GM19372 (cell line): ENCODE data around the gene FECH.
A peak's percentile ranks its signal among the peaks of the same experiment; 100 is the strongest.
"Not testable (repeated sequence)": the region's sequence is repeated elsewhere in the genome, so short reads cannot be mapped to it uniquely, and the experiment has no call there.

Experiments
- ATAC-seq: cut with Tn5 transposase; IDR thresholded peaks from one replicate; pipeline ENCODE4 v1.9.1; 2021; ENCODE audit warnings: mild to moderate bottlenecking, low read depth, moderate library complexity; ENCODE audit not compliant: unreplicated experiment

Gene FECH, protein sequence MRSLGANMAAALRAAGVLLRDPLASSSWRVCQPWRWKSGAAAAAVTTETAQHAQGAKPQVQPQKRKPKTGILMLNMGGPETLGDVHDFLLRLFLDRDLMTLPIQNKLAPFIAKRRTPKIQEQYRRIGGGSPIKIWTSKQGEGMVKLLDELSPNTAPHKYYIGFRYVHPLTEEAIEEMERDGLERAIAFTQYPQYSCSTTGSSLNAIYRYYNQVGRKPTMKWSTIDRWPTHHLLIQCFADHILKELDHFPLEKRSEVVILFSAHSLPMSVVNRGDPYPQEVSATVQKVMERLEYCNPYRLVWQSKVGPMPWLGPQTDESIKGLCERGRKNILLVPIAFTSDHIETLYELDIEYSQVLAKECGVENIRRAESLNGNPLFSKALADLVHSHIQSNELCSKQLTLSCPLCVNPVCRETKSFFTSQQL

DNA sequence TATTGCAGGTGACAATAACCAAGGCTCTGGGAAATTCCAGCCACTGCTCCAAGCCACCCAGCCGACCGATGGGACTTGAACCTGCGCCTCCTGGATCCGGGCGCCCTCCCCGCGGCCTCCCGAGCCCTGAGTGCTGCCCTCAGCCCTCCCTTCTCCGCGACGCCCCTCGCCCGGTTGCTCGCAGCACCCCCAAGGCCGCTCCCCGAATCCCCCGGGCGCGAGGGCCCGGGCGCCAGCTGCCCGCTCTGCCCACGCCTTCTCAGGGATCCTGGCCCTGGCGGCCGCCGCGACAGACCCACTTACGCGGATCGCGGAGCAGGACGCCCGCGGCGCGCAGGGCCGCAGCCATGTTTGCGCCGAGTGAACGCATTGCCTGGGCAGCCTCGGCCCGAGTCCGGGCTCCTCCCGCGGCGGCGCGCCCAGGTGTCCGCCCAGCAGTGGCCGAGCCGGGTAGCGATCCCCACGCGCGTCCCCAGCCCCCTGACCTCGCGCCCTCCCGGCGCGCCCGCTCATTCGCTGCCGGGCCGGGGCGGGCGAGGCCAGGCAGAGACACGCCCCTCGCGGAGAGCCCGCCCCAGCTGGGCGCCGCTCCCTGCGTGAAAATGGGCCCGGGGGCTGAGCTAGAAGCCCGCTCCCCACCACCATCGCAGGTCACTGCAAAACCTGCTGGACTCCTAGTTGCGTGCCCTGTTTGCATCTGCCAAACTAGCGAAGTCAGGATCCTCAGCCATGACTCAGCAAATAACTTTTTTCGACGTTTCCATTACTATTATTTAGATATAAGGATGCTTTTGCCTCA is at the start of gene FECH:
Gene FECH, minus strand, starts transcription at position 452 of the 799 bp plus-strand sequence. Its CDS starts 82 bp downstream, at position 370.
- peak; percentile 95 for ATAC-seq

DNA sequence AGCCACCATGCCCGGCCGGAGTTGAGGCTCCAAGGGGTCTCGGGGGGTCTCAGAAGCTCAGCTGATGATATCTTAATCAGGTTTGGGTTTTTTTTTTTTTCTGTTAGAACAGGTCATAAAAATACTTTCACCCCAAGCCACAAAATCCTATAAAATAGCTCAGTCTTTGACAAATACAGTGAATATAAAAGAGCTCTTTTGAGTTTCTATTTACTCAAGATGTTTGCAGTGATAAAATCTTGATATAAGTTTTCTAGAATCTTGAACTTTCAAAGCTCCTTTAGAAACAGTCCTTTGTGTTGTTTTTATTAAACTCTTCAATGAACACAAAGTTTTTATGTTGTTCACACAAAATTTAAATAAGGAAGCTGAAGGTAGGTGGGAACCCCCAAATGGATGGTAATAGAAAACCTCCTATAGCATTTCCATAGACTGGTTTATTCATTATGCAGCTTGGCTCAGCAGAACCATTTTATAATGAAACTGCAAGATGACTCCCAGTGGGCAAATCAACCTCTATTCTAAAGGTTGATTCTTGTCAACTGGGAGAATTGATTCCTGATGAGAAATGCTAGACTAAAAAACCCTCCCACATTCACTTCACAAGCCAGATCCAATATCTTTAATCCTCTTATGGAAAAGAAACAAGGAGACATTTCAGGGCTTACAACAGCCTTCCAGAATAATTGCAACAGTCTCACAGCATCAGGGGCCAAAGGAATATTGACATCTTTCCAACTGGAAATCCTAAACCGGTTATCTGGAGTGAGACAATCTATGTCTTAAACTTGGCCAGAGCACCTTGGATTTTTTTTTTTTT is 48.7 kb upstream of the FECH start:
- no peak for ATAC-seq

DNA sequence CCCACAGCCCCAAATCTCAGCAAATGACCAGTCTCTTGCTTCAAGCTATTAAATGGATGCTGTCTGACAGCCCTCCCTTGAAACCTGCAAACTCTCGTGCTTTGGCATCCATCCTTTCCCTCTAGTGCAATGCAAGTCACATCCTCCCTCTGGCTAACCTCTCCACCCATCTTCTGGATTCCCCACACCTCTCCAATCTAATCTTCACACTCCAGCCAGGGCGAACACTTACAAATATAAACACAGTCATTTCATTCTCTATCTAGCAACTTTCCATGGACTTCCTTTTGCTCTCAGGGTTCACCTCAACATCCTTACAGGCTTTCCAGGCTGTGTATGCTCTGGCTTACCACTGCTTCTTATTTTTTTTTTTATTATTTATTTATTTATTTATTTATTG is 45.2 kb upstream of the FECH start:
- ATAC-seq, result no peak

DNA sequence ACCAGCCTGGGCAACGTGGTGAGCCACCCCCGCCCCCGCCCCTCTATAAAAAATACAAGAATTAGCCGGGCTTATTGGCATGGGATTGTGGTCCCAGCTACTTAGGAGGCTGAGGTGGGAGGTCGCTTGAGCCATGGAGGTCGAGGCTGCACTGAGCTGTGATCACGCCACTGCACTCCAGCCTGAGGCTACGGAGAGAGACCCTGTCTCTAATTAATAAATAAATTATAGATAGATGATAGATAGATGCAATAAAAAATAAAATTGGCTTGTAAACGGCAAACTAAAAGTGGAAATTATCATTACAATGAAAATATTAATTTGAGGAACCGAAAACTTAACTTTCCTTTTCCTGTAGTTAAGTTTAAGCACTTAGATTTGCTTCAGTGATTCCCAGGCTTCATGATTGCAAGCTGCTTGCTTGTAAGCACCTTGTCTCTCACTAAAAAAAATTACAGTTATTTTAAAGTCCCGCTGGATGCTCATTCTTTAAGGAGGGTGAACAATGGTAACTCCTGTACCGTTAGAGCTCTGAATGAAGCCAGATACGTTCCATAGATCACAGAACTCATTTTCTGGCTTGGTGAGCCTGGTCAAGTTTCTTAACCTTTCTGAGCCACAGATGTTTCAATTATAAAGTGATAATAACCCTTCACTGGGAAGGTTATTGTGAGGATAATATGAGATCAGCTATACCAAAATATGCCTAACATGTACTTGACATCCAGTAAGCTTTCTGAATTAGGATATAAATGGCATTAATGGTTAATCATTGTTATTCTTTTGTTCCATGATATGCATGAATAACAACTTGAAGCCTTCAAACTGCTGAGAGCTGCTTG is 44.5 kb upstream of the FECH start:
- peak; percentile 41 for ATAC-seq

DNA sequence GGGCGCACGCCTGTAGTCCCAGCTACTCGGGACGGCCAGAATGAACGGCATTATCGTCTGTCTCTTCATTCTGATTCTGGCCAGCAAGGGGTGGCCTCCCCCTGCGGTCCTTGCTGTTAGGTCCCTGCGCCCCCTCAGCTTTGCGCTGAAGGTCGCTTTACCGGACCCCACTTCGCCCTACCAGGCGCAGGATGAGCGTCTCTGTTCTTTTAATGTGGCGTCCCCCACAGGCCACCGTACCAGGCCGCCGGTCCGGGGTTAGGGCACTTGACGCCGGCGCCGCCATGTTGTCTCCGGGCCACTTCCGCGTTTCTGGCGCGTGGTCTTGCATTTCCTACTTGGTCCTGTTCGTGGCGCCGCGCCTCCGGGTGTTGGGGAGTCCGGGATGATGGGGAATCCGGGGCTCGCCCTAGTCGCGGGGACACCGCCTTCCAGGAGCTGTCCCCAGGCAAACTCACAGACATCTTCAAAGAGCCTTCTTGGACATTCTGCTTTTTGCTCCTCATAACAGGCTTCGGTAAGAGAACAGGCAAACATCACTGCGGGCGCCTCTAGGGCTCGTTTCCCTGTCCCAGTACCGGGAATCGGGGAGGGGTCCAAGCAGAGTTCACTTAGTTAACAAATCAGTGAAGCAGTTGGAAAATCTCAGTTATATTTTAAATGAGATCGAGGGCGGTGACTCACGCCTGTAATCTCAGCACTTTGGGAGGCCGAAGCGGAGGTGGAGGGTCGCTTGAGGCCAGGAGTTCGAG is 43.7 kb upstream of the FECH start:
- peak; percentile 82 for ATAC-seq

DNA sequence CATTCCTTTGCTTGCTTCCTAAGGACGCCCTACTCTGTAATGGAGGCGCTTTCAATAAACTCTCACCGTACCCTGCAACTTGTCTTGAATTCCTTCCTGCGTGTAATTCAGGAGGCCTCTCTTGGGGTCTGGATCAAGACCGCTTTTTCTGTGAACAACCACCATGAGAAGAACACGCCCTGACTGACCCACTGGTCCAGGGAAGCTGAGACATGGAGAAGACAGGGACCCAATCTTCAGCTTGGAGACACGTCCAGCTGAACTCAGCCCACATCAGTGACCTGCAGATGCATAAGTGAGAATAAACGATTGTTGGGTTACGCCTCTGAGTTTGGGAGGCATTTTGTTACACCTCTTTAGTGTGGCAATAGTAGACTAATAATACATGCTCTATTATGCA is 42.9 kb upstream of the FECH start:
- ATAC-seq, result no peak

DNA sequence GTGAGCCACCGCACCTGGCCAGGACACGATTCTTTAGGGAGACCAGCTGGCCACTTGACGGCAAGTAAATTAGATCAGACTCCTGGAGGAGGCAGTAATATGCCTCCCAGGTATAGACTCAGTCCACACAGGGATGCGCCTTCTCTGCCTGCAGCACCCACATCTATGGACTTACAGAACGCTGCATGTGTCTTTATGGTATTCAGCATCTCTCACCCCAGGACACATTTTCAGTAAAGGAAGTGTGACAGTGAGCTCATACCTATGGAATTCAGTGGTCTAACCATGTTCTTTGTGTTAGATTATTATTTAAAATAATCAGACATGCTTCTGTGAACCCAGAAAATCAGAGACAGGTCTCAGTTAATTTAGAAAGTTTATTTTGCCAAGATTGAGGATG is 41.0 kb upstream of the FECH start:
- no peak for ATAC-seq

DNA sequence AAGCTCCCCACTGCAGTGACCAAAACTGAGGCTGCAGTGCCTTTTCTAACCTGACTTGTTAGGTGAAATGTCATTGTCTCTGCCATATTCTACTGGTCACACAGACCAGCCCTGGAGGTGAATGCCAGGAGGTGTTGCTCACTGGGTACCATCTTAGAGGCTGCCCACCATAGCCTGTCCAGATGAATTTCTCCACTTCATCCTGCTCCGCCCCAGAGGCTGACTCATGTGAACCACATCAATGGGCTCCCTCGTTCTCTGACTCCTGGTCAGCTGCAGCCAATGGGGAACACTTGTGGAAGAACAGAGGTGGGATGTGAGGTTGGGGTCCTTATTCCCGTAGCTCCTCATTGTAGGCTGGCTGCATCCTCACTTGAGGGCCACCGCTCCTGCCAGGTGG is 38.5 kb upstream of the FECH start:
- ATAC-seq, result no peak

DNA sequence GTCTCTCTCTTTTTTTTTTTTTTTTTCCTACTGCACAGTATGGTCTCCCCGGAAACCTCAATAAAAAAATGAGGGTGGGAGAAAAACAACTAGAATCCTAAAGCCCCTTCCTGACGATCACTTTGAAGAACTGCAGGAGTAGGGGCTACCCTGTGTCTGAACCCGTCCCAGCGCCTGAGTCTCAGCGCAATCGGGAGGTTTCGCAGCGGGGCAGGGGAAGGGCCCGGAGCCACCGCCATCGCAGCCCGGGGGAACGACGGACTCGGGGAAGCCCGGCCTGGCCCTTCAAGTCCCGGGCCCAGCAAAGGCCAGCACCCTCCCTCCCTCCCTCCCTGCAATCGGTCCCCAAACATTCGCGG is 34.7 kb upstream of the FECH start:
- peak; percentile 10 for ATAC-seq

DNA sequence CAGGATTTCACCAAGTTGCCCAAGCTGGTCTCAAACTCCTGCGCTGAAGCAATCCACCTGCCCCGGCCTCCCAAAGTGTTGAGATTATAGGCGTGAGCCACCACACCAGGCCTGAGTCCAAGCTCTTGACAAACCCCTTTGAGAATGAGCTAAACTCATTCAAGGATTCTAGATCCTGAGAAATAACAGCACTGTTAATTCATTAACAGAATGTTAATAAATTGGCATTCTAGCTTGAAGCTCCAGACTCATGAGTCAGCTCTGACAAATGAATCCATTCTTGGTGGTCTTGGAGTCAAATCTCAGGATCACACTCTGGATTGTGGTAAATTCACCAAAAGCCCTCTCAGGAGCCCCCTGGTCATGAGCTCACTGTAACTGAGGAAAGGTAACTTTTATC is 33.4 kb upstream of the FECH start:
- ATAC-seq, result no peak

DNA sequence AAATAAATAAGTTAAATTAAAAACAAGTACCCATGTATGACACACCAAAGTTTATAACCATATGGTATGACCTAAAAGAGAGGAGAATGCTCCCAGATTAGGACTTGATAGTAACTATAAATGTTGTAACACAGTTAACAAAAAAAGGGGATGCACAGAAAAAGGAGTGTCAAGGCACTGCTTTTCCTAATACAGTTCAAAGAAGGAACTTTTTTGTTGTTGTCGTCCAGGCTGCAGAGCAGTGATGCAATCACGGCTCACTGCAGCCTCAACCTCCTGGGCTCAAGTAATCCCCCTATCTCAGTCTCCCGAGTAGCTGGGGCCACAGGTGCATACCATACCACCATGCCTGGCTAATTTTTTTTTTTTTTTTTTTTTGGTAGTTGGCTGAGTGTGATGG is 32.4 kb upstream of the FECH start:
- no peak for ATAC-seq

DNA sequence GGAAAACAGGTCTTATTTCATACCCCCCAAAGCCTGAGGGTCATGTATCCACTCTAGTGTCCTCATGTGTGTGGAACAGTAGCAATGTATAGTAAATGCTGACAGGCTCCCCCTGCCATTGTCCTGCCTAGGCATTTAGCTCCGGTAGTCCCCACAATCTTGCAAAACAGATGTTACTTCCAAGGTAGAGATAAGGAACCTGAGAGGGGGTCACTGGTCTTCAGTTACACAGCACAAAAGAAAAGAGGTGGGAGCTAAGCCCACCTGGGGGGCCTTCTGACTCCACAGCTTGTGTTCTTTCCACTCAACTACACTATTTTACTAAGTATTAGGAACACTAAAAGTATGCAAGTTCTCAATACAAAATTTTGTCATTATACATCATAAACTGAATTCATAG is 17.4 kb upstream of the FECH start:
- ATAC-seq, result no peak

DNA sequence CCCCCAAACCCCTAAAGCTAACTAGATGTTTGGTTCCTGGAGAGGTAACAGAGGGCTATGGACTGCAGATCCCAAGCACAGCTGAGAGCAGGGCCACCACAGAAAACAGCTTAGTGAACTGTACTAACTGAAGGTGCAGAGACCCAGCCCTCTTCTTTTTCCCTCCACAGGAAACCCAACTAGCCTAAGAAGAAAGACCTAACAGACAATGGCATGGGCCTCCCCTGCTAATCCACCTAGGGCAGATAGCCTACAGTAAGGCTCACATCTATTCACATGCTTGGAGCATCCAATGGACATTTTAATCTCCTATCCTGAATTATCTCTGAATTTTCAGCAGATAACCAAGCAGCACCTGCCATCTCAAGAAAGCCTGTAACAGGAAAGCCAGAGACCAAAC is 8.8 kb upstream of the FECH start:
- ATAC-seq, result no peak

DNA sequence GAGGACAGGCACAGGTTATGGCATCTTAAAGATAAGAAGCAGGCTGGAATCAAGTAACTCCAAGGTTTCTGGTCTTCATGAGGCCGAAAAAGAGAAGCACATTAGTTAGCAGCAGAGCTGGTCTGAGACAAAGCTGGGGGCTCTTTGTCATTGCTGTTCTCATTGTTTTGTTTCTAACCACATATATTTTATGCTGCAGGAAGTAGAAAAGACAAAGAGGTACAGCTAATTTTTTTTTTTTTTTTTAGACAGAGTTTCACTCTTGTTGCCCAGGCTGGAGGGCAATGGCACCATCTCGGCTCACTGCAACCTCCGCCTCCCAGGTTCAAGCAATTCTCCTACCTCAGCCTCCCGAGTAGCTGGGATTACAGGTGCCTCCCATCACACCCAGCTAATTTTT is 6.2 kb upstream of the FECH start:
- not testable (repeated sequence) for ATAC-seq

DNA sequence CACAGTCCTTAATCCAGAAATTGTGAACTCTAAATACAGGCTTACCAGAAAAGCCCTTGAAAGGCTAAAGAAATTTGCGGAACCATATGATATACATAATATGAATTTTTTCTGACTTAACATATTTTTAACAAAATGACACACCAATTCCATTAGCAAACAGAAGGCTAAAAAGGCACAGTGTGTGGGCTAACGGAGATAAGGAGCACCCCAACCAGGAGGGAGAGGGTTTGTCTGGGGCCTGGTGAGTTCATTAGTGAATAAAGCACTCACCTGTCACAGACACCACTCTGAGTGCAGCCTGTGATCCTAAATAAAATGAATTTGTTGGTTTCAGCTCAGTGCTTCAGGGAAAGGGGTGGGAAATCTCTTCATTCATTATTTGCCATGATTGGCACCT is 2.7 kb upstream of the FECH start:
- no peak for ATAC-seq

DNA sequence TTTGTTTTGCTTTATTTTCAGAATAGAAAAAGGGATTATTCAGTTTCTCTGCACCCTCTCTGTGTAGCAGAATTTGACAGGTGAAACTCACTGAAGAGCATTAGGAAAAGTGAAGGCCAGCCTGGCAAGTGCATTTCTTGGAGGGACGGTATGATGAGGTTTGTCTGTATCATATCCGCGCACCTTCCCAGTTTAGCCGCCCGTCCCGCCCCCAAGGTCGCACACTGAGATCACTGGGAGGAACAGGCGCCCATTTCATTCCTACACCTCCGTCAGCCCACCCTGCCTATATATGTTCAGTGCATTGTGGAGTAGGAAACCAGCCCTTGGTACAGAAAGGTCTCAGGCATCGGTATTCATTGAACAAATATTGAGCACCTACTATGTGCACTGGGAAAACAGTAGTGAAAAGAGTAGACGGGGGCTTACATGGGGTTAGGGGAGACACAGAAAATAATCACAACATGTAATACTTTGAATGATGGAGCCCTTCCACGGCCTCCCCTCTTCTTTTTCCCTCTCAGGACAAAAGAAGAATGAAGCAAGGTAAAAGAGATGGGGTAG is 678 bp upstream of the FECH start:
- no peak for ATAC-seq

DNA sequence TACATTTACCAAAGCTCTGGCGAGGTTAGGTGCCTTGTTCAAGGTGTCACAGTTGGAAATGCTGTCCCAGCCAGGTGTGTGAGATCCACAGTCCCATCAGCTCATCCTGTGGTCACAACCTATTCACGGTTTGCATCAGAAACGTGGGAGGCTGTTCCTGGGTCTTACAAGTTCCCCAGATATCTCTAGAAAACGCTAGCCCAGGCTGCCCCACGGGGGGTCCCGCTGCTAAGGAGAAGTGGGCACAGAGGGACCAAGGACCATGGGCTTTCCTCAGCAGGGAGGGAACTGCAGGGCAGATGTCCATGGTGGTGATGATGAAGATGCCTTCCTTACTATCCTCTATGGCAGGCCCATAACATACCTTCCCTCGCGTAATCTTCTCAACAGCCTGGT is 649 bp downstream of the FECH start:
- no peak for ATAC-seq

DNA sequence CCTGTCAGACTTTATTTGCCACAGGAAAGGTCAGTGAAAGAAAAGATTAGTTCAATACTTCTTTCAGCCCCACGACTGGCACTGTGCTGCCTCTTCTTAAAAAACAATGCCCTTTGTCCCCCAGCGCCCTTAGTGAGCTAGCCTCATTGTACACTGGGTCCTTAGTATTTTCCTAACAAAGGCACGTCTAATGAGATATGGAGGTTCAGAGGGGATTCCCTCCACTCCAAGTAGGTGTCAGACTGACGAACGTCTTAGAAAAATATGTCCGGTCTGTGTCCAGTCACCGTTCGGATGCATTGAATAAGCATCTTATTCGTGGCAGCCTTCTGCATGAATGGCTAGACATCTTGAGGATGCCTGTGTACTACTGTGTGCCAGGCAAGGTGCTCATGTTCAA is 1.1 kb downstream of the FECH start:
- ATAC-seq, result no peak

DNA sequence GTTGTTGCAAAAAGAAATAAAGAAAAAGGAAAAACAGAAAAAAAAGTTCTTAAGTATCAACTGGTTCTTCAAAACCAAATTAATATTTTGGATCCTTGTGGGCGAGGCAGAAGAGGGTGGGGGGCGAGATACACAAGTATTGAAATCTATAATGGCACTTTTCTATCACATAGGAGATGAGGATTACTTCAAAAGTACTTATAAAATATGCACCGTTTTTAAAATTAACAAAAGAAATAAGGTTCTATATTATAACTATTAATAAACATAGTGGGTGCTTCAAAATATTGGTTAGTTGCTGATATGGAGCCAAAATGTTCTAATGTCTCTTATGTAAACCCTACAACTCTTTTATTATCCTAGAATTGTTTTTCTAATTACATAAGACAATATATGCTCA is 2.1 kb downstream of the FECH start:
- no peak for ATAC-seq
